Right renal cortex interstitium (tissue), 3 donors: ENCODE results near the gene CNBP. TPM values are rescaled to one million over a fixed set of nuclear protein-coding genes. Genes with fewer than 3 reads are reported as not detected.
A peak's percentile ranks its signal among the peaks of the same experiment; 100 is the strongest.

Experiments
- DNase-seq, 3 donors: peaks; one replicate each; pipeline ENCODE4 v3.0.0-alpha.2; 2013; ENCODE audit warnings: low read depth in 3 of 3, low spot score in 2 of 3
- polyA plus RNA-seq, 3 donors: library from polyadenylated mRNA; unstranded; fragments of 120-200 nt; gene quantifications; one replicate each; pipeline ENCODE4 v1.2.1, GENCODE V29; 2013; ENCODE audit not compliant: insufficient read length in 3 of 3

CNBP gene
- polyA plus RNA-seq, 3 donors: 448 to 471 (median 458) TPM

GRCh38 chr3:129132097-129132866 lies 51.4 kb downstream of the CNBP start:
- no peak for DNase-seq

- no peak for DNase-seq
Measured at GRCh38 chr3:129131465-129132088, 52.1 kb downstream of the CNBP start.

- no peak for DNase-seq
Measured at GRCh38 chr3:129130291-129130813, 53.3 kb downstream of the CNBP start.

- DNase-seq: no peak
Measured at GRCh38 chr3:129128357-129129155, 55.1 kb downstream of the CNBP start.

GRCh38 chr3:129126726-129127280 lies 56.9 kb downstream of the CNBP start:
- DNase-seq: no peak

- DNase-seq: no peak
Measured at GRCh38 chr3:129123314-129124060, 60.2 kb downstream of the CNBP start.

- DNase-seq: no peak
Measured at GRCh38 chr3:129122412-129123011, 61.2 kb downstream of the CNBP start.

- peak; percentile 65 to 82 (median 81) for DNase-seq
Measured at GRCh38 chr3:129121792-129122411, 61.8 kb downstream of the CNBP start, which contains the start of gene RAB43. TSS of gene RAB43 (minus strand) at chr3:129121804. CDS start at chr3:129121489, 315 bp downstream.

GRCh38 chr3:129121016-129121791 lies 62.5 kb downstream of the CNBP start:
- no peak for DNase-seq

- DNase-seq: peak; percentile 72 to 83 (median 74)
Measured at GRCh38 chr3:129120254-129121004, 63.3 kb downstream of the CNBP start.

GRCh38 chr3:129119365-129120100 lies 64.2 kb downstream of the CNBP start:
- DNase-seq: no peak

- no peak for DNase-seq
Measured at GRCh38 chr3:129118745-129119144, 65.0 kb downstream of the CNBP start.

Other genes with a start within 250 kb of the CNBP start
- 1 to 10 TPM; 1.1 to 1.8 (median 1.2) TPM for gene CFAP92, start 189.8 kb downstream of the CNBP start, polyA plus RNA-seq
- gene EFCC1, start 182.6 kb downstream of the CNBP start, polyA plus RNA-seq: 1 to 10 TPM; 2.2 to 3.0 (median 2.3) TPM
- gene GP9, start 123.1 kb downstream of the CNBP start, polyA plus RNA-seq: 1 to 10 TPM in 1 of 3 donors, under 1 TPM in 2; 0.89 to 2.2 (median 0.92) TPM
- 1 to 10 TPM; 4.0 to 5.6 (median 5.3) TPM for gene RAB43, start 62.1 kb downstream of the CNBP start, polyA plus RNA-seq
- 10 to 100 TPM; 55.2 to 57.5 (median 57.3) TPM for gene ISY1, start 22.8 kb downstream of the CNBP start, polyA plus RNA-seq
- gene COPG1, start 65.7 kb upstream of the CNBP start, polyA plus RNA-seq: 100 to 1,000 TPM; 166 to 167 (median 166) TPM
- gene HMCES, start 95.0 kb upstream of the CNBP start, polyA plus RNA-seq: 10 to 100 TPM; 55.2 to 61.5 (median 56.9) TPM
- gene EFCAB12, start 244.7 kb upstream of the CNBP start, polyA plus RNA-seq: 1 to 10 TPM; 3.2 to 3.6 (median 3.5) TPM